ENCODE measurements around the gene ERCC8.

GRCh38 chr5:60977956-60978737 is 33.3 kb upstream of the ERCC8 start:
- TF ChIP-seq CTCF (conservative IDR thresholded peaks at IDR 0.05) (no peak), EZH2 (IDR thresholded peaks at IDR 0.05; ENCODE audit: low read depth) (no peak)
